ENCODE data around the gene PANX1.

The PANX1 gene

DNA sequence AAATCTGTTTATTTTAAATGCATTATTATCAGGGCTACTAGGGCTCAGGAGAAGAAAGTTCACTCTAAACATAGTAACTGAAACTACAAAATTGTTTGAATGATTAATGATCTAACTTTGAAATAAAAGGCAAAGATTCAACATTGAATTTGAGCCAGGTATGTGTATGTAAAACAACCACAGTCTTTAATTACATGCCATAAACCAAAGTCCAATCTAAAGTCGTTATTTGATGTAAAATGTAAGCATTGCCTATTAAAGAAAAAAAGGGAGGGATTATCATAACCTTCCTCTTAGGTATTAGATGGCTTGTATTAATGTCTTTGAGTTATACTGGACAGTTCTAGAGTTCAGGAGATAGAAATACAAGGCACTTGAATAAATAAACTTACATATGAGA, 25.2 kb upstream of the PANX1 start:
- no peak overlapping the region for H3K4me3 ChIP-seq (ENCODE audit: low read length)
- TF ChIP-seq, protein P1, sequence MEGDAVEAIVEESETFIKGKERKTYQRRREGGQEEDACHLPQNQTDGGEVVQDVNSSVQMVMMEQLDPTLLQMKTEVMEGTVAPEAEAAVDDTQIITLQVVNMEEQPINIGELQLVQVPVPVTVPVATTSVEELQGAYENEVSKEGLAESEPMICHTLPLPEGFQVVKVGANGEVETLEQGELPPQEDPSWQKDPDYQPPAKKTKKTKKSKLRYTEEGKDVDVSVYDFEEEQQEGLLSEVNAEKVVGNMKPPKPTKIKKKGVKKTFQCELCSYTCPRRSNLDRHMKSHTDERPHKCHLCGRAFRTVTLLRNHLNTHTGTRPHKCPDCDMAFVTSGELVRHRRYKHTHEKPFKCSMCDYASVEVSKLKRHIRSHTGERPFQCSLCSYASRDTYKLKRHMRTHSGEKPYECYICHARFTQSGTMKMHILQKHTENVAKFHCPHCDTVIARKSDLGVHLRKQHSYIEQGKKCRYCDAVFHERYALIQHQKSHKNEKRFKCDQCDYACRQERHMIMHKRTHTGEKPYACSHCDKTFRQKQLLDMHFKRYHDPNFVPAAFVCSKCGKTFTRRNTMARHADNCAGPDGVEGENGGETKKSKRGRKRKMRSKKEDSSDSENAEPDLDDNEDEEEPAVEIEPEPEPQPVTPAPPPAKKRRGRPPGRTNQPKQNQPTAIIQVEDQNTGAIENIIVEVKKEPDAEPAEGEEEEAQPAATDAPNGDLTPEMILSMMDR (conservative IDR thresholded peaks at IDR 0.05; ENCODE audit: low read length) = no peak
- no peak for DNase-seq (ENCODE audit: low read depth)

DNA sequence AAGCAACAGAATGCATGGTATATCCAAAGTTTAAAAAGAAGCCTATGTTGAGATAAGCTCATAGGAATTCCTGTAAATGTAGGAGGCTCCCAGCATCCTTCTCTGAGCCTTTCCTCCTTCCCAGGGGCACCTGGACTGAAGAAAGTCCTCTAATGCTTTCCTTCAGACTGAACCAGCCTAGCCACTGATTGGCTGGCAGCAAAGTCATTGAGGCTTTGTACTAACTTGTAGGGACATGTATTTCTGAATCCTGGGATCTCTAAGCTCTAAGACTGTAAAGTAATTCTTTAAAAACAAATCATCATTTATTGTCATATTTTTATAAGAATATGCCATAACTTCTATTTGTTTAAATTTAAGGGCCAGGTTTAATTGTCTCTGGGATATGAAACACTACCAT, 23.9 kb upstream of the PANX1 start:
- no peak overlapping the region for H3K4me3 ChIP-seq (ENCODE audit: low read length)
- no peak for DNase-seq (ENCODE audit: low read depth)
- TF ChIP-seq, protein P1 (conservative IDR thresholded peaks at IDR 0.05; ENCODE audit: low read length) = no peak

- no peak for DNase-seq (ENCODE audit: low read depth)
- TF ChIP-seq, protein P1 (conservative IDR thresholded peaks at IDR 0.05; ENCODE audit: low read length) = no peak
- H3K4me3 ChIP-seq (ENCODE audit: low read length) = no peak overlapping the region
Measured at GRCh38 chr11:94106716-94107115, 21.9 kb upstream of the PANX1 start.

DNA sequence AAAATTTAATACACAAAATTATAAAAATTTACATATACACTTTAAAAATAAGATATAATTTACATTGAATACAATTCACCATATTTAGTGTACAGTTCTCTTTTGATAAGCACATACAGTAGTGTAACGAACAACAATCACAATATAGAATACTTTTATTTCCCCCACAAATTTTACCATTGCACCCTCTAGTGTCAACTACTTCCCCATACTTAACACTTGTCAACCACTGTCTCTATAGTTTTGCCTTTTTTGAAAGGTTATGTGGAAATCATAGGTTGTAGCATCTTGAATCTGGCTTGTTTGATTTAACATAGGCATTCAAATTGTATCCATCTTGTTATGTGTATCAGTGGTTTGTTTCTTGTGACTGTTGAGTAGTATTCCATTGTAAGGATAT, 21.3 kb upstream of the PANX1 start:
- TF ChIP-seq, protein P1 (conservative IDR thresholded peaks at IDR 0.05; ENCODE audit: low read length) = peak; percentile 24; the same call in 1 of the 2 replicates
- no peak for DNase-seq (ENCODE audit: low read depth)
- no peak overlapping the region for H3K4me3 ChIP-seq (ENCODE audit: low read length)

DNA sequence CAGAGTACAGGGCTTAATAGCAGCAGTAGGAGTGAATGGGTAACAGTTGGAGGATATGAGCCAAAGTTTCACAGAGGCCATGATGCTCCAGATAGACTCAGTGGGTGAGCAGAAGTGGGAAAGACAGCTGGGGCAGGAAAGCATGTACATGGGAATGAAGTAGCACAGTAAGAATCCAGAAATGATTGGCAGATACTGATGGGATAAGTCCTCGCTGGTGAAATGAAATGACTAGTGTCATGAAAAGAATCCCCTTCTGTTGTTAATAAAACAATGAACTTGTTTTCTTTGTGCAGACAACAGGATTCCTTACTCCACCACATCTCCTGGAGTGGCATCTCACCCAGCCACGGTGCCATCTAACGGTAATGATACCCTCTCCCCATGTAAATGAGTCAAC, 17.4 kb upstream of the PANX1 start:
- no peak for DNase-seq (ENCODE audit: low read depth)
- no peak overlapping the region for H3K4me3 ChIP-seq (ENCODE audit: low read length)
- TF ChIP-seq, protein P1 (conservative IDR thresholded peaks at IDR 0.05; ENCODE audit: low read length) = no peak

DNA sequence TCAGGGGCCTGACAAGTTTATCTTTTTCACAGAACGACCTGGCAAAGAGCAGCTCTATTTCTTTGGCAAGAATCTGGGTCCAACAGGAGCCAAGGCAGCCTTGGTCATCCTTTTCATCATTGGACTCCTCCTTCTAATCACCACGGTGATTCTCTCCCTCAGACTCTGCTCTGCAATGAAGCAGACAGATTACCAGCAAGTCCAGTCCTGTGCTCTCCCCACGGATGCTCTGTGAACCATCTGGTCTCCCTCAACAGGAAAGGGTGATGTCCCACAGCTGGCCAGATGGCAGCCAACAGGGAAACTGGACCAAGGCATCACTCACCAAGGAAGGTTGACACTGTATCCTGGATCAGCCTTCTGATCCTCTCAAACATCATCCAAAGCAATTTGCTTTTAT, 17.0 kb upstream of the PANX1 start:
- TF ChIP-seq, protein P1 (conservative IDR thresholded peaks at IDR 0.05; ENCODE audit: low read length) = no peak
- no peak overlapping the region for H3K4me3 ChIP-seq (ENCODE audit: low read length)
- no peak for DNase-seq (ENCODE audit: low read depth)

DNA sequence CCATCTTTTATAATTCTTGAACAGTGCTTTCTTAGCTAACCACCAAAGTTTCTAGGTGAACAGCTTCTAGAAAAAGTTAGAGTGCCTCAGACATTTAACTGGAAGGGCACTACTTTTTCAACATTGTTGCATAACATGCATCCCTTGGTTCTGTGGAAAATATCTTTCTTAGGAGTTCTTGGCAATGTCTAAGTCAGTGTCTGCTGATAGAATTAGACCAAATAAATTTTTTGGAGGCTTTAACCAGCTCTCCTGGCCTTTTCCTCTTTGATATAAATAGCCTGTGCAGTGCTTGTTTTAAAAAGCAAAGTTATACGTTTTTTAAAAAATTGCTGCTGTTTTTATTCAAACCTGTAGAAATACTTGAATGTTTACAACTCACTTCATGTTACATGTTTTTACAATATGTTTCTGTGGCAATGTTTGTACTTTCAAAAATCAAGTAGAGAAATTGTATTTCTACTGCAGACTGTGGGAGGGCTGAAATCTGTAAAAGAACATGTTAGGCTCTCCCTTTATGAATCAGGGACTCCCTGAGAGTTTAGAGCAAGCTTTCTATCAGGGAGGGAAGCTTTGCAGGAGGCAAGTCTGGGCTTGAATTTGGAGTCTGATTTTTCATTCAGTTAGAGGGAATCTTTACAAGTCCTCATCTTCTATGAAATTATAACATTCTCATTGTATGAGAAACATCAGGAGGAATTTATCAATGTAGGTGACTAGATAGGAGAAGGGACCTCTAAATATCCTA, 16.3 kb upstream of the PANX1 start:
- no peak overlapping the region for H3K4me3 ChIP-seq (ENCODE audit: low read length)
- TF ChIP-seq, protein P1 (conservative IDR thresholded peaks at IDR 0.05; ENCODE audit: low read length) = no peak
- DNase-seq (ENCODE audit: low read depth) = no peak
